ENCODE results near the gene MEIS2.

Gene MEIS2

DNA sequence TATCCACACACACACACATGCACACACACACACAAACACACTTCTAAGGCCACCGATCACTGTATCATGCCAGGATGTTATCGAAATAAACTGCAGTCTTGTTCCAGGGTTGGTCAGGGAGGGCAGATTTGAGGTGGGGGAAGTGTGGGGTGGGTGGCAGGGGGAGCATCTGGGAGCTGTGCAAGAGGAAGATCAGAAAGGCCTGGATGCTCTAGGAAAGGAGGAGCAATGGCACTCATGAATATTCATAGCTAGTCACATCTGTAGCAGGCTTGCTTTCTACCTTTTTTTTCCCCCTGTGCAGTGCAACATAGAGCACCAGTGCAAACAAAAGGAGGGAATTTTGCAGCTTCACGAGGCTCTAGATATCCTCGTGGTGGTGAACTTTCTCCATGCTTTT, 84.9 kb downstream of the MEIS2 start:
- Histone ChIP-seq H2AFZ (ENCODE audit: low read depth) (no peak overlapping the region), H3K9ac (no peak overlapping the region), H4K20me1 (ENCODE audit: insufficient read depth) (no peaks in the 10 kb centered on the region), H3K4me2 (no peak overlapping the region), H3K4me3 (IDR thresholded peaks at IDR 0.05; ENCODE audit: insufficient read depth, low read depth, low read length) (no peak overlapping the region), H3K27ac (no peak overlapping the region), H3K27me3 (ENCODE audit: insufficient read depth, low read depth) (no peaks in the 10 kb centered on the region), H3K36me3 (ENCODE audit: insufficient read depth) (no peaks in the 10 kb centered on the region), H3K4me1 (ENCODE audit: low read depth, poor library complexity, severe bottlenecking) (no peaks in the 10 kb centered on the region), H3K79me2 (ENCODE audit: insufficient read depth, low read depth) (no peaks in the 10 kb centered on the region)
- TF ChIP-seq, protein P1, sequence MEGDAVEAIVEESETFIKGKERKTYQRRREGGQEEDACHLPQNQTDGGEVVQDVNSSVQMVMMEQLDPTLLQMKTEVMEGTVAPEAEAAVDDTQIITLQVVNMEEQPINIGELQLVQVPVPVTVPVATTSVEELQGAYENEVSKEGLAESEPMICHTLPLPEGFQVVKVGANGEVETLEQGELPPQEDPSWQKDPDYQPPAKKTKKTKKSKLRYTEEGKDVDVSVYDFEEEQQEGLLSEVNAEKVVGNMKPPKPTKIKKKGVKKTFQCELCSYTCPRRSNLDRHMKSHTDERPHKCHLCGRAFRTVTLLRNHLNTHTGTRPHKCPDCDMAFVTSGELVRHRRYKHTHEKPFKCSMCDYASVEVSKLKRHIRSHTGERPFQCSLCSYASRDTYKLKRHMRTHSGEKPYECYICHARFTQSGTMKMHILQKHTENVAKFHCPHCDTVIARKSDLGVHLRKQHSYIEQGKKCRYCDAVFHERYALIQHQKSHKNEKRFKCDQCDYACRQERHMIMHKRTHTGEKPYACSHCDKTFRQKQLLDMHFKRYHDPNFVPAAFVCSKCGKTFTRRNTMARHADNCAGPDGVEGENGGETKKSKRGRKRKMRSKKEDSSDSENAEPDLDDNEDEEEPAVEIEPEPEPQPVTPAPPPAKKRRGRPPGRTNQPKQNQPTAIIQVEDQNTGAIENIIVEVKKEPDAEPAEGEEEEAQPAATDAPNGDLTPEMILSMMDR (conservative IDR thresholded peaks at IDR 0.05; ENCODE audit: low read depth, low read length): no peak

DNA sequence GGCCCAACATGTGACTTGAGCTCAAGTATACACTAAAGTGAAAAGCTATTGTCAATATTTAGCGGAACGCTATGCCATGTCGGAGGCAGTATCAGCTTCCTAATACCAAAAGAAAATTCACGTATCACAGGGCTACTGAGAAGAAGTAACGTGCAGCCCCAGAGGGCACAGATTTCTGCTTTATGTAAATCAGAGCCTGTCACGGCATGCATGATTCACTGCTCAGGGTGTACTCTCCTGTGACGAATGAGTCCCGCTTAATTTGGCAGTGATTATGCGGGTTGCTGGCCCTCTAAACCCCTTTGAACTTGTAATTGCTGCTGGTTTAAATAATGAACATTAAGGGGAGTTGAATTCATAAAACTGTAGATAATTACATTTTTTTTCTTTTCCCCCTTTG, 85.3 kb downstream of the MEIS2 start:
- Histone ChIP-seq H2AFZ (ENCODE audit: low read depth) (no peak overlapping the region), H3K9ac (no peak overlapping the region), H3K27me3 (ENCODE audit: insufficient read depth, low read depth) (no peaks in the 10 kb centered on the region), H3K79me2 (ENCODE audit: insufficient read depth, low read depth) (no peaks in the 10 kb centered on the region), H3K36me3 (ENCODE audit: insufficient read depth) (no peaks in the 10 kb centered on the region), H3K27ac (no peak overlapping the region), H3K4me1 (ENCODE audit: low read depth, poor library complexity, severe bottlenecking) (no peaks in the 10 kb centered on the region), H3K4me3 (IDR thresholded peaks at IDR 0.05; ENCODE audit: insufficient read depth, low read depth, low read length) (no peak overlapping the region), H3K4me2 (no peak overlapping the region), H4K20me1 (ENCODE audit: insufficient read depth) (no peaks in the 10 kb centered on the region)
- TF ChIP-seq, protein P1 (conservative IDR thresholded peaks at IDR 0.05; ENCODE audit: low read depth, low read length): no peak

DNA sequence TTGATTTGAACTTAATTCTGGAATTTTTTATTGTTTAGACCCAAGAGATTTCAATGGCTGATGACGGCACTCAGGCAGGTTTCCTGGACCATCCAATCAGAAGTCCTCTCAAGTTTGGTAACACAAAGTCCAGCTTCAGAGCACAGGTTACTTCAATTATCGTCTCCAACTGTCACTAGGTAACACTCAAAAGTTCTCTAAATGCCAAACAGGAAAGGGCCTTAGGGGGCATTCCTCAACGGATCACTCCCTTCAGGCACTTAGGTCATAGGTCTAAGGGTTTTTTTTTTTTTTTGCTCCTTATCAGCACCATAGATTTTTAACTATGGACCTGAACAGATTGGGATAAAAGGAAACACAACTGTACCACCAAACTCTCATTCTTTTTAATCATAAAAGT, 85.8 kb downstream of the MEIS2 start:
- no peaks in the 10 kb centered on the region for H3K4me1 ChIP-seq (ENCODE audit: low read depth, poor library complexity, severe bottlenecking)
- H3K36me3 ChIP-seq (ENCODE audit: insufficient read depth): no peaks in the 10 kb centered on the region
- no peaks in the 10 kb centered on the region for H4K20me1 ChIP-seq (ENCODE audit: insufficient read depth)
- H3K4me2 ChIP-seq: no peak overlapping the region
- no peak overlapping the region for H3K27ac ChIP-seq
- TF ChIP-seq, protein P1 (conservative IDR thresholded peaks at IDR 0.05; ENCODE audit: low read depth, low read length): no peak
- no peak overlapping the region for H2AFZ ChIP-seq (ENCODE audit: low read depth)
- no peaks in the 10 kb centered on the region for H3K27me3 ChIP-seq (ENCODE audit: insufficient read depth, low read depth)
- no peaks in the 10 kb centered on the region for H3K79me2 ChIP-seq (ENCODE audit: insufficient read depth, low read depth)
- no peak overlapping the region for H3K4me3 ChIP-seq (IDR thresholded peaks at IDR 0.05; ENCODE audit: insufficient read depth, low read depth, low read length)
- no peak overlapping the region for H3K9ac ChIP-seq

DNA sequence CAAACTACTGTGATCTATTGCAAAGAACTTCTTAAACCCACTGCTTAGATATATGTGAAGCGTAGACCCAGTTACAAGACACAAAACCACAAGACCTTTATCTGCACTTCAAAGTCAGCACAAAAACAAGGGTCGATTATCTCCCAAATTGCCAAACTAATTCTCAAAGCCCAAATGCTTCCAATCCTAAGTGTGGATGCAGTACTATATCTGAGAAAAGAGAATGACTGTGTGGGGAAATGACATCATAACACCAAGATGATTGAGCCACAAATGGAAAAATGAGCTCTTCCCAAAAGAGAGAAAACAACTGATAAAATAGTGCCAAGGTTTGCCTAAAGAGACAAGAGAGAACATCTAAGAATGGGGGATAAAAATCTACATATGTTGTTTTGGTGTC, 86.2 kb downstream of the MEIS2 start:
- H3K4me1 ChIP-seq (ENCODE audit: low read depth, poor library complexity, severe bottlenecking): no peaks in the 10 kb centered on the region
- H3K79me2 ChIP-seq (ENCODE audit: insufficient read depth, low read depth): no peaks in the 10 kb centered on the region
- H3K27ac ChIP-seq: no peak overlapping the region
- no peaks in the 10 kb centered on the region for H3K36me3 ChIP-seq (ENCODE audit: insufficient read depth)
- TF ChIP-seq, protein P1 (conservative IDR thresholded peaks at IDR 0.05; ENCODE audit: low read depth, low read length): no peak
- H3K27me3 ChIP-seq (ENCODE audit: insufficient read depth, low read depth): no peaks in the 10 kb centered on the region
- H2AFZ ChIP-seq (ENCODE audit: low read depth): no peak overlapping the region
- no peak overlapping the region for H3K4me2 ChIP-seq
- H4K20me1 ChIP-seq (ENCODE audit: insufficient read depth): no peaks in the 10 kb centered on the region
- no peak overlapping the region for H3K9ac ChIP-seq
- H3K4me3 ChIP-seq (IDR thresholded peaks at IDR 0.05; ENCODE audit: insufficient read depth, low read depth, low read length): no peak overlapping the region

DNA sequence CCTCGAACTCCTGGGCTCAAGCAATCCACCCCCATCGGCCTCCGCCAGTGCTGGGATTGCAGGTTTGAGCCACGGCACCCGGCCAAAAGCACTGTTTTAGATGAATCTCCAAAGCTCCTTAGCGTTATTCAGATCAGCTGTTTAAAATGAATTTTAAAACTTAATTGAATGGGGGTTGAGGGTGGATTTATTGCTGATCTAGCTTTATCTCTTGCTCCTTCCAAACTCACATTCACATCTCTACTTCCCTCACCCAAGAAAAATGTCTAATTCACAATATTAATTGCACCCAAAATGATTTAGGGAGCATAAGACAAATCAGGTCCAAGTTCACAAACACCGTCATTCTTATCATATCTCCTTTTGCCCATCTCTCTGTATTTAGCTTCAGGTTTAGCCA, 89.8 kb downstream of the MEIS2 start:
- Histone ChIP-seq H3K27me3 (ENCODE audit: insufficient read depth, low read depth) (no peaks in the 10 kb centered on the region), H3K36me3 (ENCODE audit: insufficient read depth) (no peaks in the 10 kb centered on the region), H3K9ac (no peak overlapping the region), H3K79me2 (ENCODE audit: insufficient read depth, low read depth) (no peaks in the 10 kb centered on the region), H3K4me2 (no peak overlapping the region), H4K20me1 (ENCODE audit: insufficient read depth) (no peaks in the 10 kb centered on the region), H3K4me3 (IDR thresholded peaks at IDR 0.05; ENCODE audit: insufficient read depth, low read depth, low read length) (no peak overlapping the region), H3K4me1 (ENCODE audit: low read depth, poor library complexity, severe bottlenecking) (no peaks in the 10 kb centered on the region), H3K27ac (no peak overlapping the region), H2AFZ (ENCODE audit: low read depth) (no peak overlapping the region)
- TF ChIP-seq, protein P1 (conservative IDR thresholded peaks at IDR 0.05; ENCODE audit: low read depth, low read length): no peak

All from KMS-11 (cell line).